ENCODE results near the gene ZNF407.
"Not testable (repeated sequence)": the region's sequence is repeated elsewhere in the genome, so short reads cannot be mapped to it uniquely, and the experiment has no call there.

ZNF407 gene

DNA sequence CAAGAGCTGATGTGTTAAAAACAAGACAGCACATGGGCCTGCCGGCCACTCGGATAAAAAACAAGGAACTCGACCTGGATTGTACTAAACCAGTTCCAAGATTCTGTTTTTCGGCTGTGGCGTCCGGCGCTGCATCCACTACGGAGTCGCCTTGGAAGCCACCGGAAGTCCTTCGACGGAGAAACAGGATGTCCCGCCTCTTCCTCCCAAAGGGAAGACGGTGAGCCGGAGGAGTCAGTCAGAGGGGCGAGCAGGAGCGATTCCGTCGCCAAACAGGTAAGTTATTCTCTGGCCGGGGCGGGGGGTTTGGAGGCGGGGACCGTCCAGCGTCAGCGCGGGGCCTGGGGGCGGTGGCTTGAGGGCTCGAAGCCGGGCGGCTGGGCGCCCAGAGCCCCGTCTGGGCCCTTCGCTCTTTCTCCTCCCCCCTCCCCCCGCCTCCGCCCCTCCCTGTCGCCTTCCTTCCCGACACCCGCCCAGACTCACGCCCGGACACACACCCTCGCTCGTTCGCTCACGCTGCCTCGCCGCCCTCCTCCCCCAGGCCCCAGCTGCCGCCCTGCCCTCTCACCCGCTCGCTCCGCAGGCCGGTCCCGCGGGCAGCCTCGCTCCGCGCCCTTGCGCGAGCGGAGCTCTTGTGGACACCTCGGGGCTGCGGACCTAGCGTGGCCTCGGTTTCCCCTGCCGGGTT is at the start of gene ZNF407:
Gene ZNF407, plus strand, starts transcription at position 209 of the 688 bp plus-strand sequence. CDS start 33,150 bp downstream, outside the sequence.
- peak; percentile 75 for DNase-seq (ENCODE audit: low read depth)

- DNase-seq (ENCODE audit: low read depth), result no peak
Observed at GRCh38 chr18:74549591-74550104, 48.0 kb upstream of the ZNF407 start.

GRCh38 chr18:74550886-74551285 is 46.8 kb upstream of the ZNF407 start:
- no peak for DNase-seq (ENCODE audit: low read depth)

- DNase-seq (ENCODE audit: low read depth), result no peak
Observed at GRCh38 chr18:74551452-74551851, 46.2 kb upstream of the ZNF407 start.

DNA sequence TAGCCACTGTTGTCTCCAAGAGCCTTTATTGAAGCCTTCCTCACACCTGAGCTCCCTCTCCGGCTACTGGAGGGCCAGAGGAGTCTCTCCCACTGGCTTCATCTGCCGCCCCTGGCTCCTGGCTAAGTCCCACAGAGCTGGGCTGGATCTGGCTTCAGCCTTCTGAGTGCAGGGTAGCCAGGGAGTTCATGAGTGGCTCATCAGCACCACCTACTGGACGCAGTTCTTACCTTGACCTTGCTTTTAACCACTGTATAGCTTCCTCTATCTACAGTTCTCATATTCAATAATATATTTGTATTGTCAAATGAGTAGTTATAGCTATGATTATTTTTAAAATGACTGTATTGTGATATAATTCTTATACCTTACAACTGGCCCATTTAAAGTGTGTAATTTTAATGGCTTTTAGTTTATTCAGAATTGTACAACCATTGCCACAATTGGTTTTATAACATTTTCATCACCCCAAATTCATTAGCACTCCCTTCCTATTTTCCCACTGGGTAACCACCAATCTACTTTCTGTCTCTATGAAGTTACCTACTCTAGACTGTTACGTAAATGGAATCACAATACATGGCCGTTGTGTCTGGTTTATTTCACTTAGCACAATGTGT is 45.6 kb upstream of the ZNF407 start:
- DNase-seq (ENCODE audit: low read depth), result peak; percentile 78

- DNase-seq (ENCODE audit: low read depth), result no peak
Observed at GRCh38 chr18:74556126-74556525, 41.5 kb upstream of the ZNF407 start.

GRCh38 chr18:74558096-74558495 is 39.6 kb upstream of the ZNF407 start:
- DNase-seq (ENCODE audit: low read depth), result no peak

- no peak for DNase-seq (ENCODE audit: low read depth)
Observed at GRCh38 chr18:74562131-74562730, 35.4 kb upstream of the ZNF407 start.

GRCh38 chr18:74562775-74563174 is 34.9 kb upstream of the ZNF407 start:
- DNase-seq (ENCODE audit: low read depth), result no peak

- no peak for DNase-seq (ENCODE audit: low read depth)
Observed at GRCh38 chr18:74563999-74564398, 33.7 kb upstream of the ZNF407 start.

GRCh38 chr18:74565164-74565563 is 32.5 kb upstream of the ZNF407 start:
- DNase-seq (ENCODE audit: low read depth), result not testable (repeated sequence)

DNA sequence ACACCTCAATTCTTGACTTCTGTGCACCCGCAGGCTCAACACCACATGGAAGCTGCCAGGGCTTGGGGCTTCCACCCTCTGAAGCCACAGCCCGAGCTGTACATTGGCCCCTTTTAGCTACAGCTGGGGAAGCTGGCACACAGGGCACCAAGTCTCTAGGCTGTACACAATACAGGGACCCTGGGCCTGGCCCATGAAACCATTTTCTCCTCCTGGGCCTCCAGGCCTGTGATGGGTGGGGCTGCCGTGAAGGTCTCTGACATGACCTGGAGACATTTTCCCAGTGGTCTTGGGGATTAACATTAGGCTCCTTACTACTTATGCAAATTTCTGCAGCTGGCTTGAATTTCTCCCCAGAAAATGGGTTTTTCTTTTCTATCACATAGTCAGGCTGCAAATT is 31.7 kb upstream of the ZNF407 start:
- not testable (repeated sequence) for DNase-seq (ENCODE audit: low read depth)

GRCh38 chr18:74567822-74568221 is 29.8 kb upstream of the ZNF407 start:
- DNase-seq (ENCODE audit: low read depth), result no peak

- no peak for DNase-seq (ENCODE audit: low read depth)
Observed at GRCh38 chr18:74569401-74569800, 28.3 kb upstream of the ZNF407 start.

DNA sequence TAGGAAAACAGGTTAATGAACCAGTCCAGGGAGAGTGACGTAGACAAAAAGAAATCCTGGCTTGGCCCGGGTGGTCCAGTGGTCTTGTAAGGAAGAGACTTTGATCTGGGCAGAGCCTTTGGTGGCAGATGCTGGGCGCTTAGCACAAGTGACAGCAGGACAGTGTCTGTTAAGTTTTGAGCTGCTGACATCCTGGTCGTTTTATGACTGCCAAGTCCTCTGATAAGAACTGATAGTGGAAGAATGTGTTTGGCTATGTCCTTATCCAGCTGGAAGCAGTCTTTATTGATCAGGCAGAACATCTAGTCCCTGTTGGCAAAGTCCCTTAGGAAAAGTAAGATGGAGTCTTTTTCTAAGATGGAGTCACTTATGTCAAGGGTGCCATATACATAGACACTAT is 27.4 kb upstream of the ZNF407 start:
- DNase-seq (ENCODE audit: low read depth), result no peak

- DNase-seq (ENCODE audit: low read depth), result no peak
Observed at GRCh38 chr18:74571895-74572680, 25.6 kb upstream of the ZNF407 start.

- DNase-seq (ENCODE audit: low read depth), result no peak
Observed at GRCh38 chr18:74573053-74573452, 24.6 kb upstream of the ZNF407 start.

DNA sequence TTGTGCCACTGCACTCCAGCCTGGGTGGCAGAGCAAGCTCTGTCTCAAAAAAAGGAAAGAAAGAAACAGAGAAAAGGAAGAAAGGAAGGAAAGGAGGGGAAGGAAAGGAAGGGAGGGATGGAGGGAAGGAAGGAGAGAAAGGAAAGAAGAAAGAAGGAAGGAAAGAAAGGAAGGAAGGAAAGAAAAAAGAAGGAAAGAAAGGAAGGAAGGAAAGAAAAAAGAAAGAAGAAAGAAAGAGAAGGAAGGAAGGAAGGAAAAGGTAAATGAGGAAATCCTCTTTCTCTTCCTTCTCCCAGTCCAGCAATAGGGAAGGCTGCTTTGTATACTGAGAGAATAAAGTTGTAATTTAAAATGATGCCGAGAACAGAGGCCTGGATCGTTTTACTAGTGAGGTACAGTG is 22.8 kb upstream of the ZNF407 start:
- no peak for DNase-seq (ENCODE audit: low read depth)

DNA sequence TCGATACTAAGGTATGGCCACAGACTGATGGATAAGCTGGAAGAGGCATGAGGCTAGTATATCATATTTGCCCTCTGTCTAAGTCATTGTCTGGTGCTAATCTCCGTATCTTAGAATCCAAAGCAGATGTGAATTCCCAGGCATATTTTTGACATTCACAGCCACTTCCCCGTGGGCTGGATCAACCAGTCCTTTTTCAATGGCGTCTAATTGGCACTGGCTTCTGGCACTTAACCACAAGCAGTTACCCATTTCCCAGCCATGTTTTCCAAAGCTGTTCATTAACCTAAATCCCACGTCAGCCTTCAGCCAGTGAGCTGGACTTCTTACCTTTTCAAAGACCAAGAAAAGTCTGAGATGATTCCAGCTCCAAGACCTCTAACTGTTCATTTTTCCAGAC is 20.7 kb upstream of the ZNF407 start:
- no peak for DNase-seq (ENCODE audit: low read depth)

DNA sequence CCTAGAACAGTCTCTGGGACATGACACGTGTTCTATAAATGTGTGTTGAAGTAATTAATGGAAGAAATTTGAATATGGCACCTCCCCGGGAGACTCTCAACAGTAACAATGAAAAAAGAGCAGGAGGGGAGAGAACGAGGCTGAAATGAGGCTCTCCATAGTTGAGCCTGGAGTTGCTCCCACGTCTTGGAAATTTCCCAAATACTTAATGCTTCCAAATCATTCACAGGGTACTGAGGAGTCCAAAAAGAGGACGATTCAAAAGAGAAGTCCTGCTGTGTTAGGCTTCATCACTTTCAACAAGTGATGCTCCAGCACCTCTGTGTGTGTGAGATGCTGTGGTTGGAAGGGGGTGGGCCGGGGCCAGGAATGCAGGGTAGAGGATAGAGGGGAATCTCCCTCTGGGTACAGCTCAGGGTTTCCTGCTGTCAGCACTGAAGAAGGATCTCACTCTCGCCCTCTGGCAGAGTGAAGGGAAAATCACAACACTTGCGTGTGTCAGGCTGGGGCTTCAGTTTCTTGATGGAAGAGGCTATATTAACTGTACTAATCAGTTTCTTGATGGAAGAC is 18.1 kb upstream of the ZNF407 start:
- DNase-seq (ENCODE audit: low read depth), result no peak

- DNase-seq (ENCODE audit: low read depth), result no peak
Observed at GRCh38 chr18:74582642-74583041, 15.0 kb upstream of the ZNF407 start.

GRCh38 chr18:74587441-74587840 is 10.2 kb upstream of the ZNF407 start:
- DNase-seq (ENCODE audit: low read depth), result no peak
